HEK293 (cell line): Measurements from ENCODE around the gene DCHS2.

Experiments used
- CTCF ChIA-PET: fragments of 350-600 bp; formaldehyde crosslinking; extraction: SDS; loops from one replicate; lab custom pipeline; 2021; ENCODE audit warnings: antibody characterized with exemption; lab: Yijun Ruan, JAX
- POLR2A ChIA-PET: fragments of 300-600 bp; formaldehyde crosslinking; extraction: SDS; loops from one replicate; lab custom pipeline; 2020; ENCODE audit warnings: antibody characterized with exemption, inconsistent platforms; lab: Yijun Ruan, JAX
- H3K27ac ChIP-seq: fragments of 200-500 bp; sonication (Bioruptor generic); 2 replicates; pipeline ENCODE4 v1.5.1; 2014; ENCODE audit warnings: low read depth, low read length, control low read depth, inconsistent platforms; ENCODE audit errors: extremely low read depth
- H3K36me3 ChIP-seq, 2 experiments: fragments of 200-500 bp in 1 of 2; sonication (Bioruptor generic) in 1 of 2; 1 replicate in 1 of 2; 2 replicates in 1 of 2; pipeline ENCODE4 v1.5.1; 2014 to 2017; ENCODE audit warnings: inconsistent platforms in 2 of 2, low read length in 2 of 2; ENCODE audit not compliant: control insufficient read depth in 2 of 2, insufficient read depth in 1 of 2
- H3K4me1 ChIP-seq: fragments of 200-500 bp; sonication (Bioruptor generic); 2 replicates; pipeline ENCODE4 v1.5.1; 2014; ENCODE audit warnings: mild to moderate bottlenecking, low read length, inconsistent platforms; ENCODE audit not compliant: control insufficient read depth, insufficient read depth
- H3K4me3 ChIP-seq: 2 replicates; pipeline ENCODE4 v1.5.1; 2011; ENCODE audit warnings: low read depth, mild to moderate bottlenecking, control low read depth, low read length, moderate library complexity
- H3K9me3 ChIP-seq: fragments of 200-500 bp; sonication (Bioruptor generic); 2 replicates; pipeline ENCODE4 v1.5.1; 2014; ENCODE audit warnings: low read depth, low read length, inconsistent platforms; ENCODE audit not compliant: control insufficient read depth, insufficient read depth
- GLI4 ChIP-seq: fragments of 450-650 bp; formaldehyde crosslinking; IDR thresholded peaks from 2 replicates; pipeline ENCODE4 v1.5.1; 2016; ENCODE audit warnings: missing biosample characterization, missing genetic modification characterization
- IKZF3 ChIP-seq: fragments of 450-650 bp; IDR thresholded peaks from 2 replicates; pipeline ENCODE4 v1.5.0; 2018; ENCODE audit warnings: missing biosample characterization, mild to moderate bottlenecking, missing genetic modification characterization, moderate library complexity
- KLF10 ChIP-seq: fragments of 450-650 bp; IDR thresholded peaks from 2 replicates; pipeline ENCODE4 v1.5.1; 2018; ENCODE audit warnings: missing biosample characterization, mild to moderate bottlenecking, missing genetic modification characterization
- SCRT1 ChIP-seq: fragments of 450-650 bp; formaldehyde crosslinking; IDR thresholded peaks from 2 replicates; pipeline ENCODE4 v1.5.1; 2016; ENCODE audit warnings: missing biosample characterization, missing genetic modification characterization, borderline replicate concordance
- ZBTB26 ChIP-seq: fragments of 450-650 bp; formaldehyde crosslinking; optimal IDR thresholded peaks from 2 replicates; pipeline ENCODE3; 2016; ENCODE audit warnings: missing biosample characterization, mild to moderate bottlenecking, missing genetic modification characterization
- ZFP3 ChIP-seq: fragments of 450-650 bp; formaldehyde crosslinking; IDR thresholded peaks from 2 replicates; pipeline ENCODE4 v1.5.1; 2016; ENCODE audit warnings: low read depth, missing biosample characterization, missing genetic modification characterization
- ZNF10 ChIP-seq: fragments of 450-650 bp; formaldehyde crosslinking; IDR thresholded peaks from 2 replicates; pipeline ENCODE4 v1.5.1; 2017; ENCODE audit warnings: missing biosample characterization, missing genetic modification characterization
- ZNF292 ChIP-seq: fragments of 450-650 bp; formaldehyde crosslinking; IDR thresholded peaks from 2 replicates; pipeline ENCODE4 v1.5.1; 2016; ENCODE audit warnings: low read depth, missing biosample characterization, missing genetic modification characterization, borderline replicate concordance
- ZNF354C ChIP-seq: fragments of 450-650 bp; formaldehyde crosslinking; IDR thresholded peaks from 2 replicates; pipeline ENCODE4 v1.5.1; 2016; ENCODE audit warnings: missing biosample characterization, missing genetic modification characterization, low read depth, borderline replicate concordance
- ZNF366 ChIP-seq: fragments of 450-650 bp; formaldehyde crosslinking; conservative IDR thresholded peaks from 2 replicates; pipeline ENCODE4 v1.5.1; 2016; ENCODE audit warnings: missing biosample characterization, missing genetic modification characterization
- ZNF416 ChIP-seq: fragments of 450-650 bp; formaldehyde crosslinking; IDR thresholded peaks from 2 replicates; pipeline ENCODE4 v1.5.1; 2016; ENCODE audit warnings: missing biosample characterization, missing genetic modification characterization
- ZNF501 ChIP-seq: fragments of 450-650 bp; formaldehyde crosslinking; IDR thresholded peaks from 2 replicates; pipeline ENCODE4 v1.5.1; 2016; ENCODE audit warnings: missing biosample characterization, missing genetic modification characterization
- ZNF510 ChIP-seq: fragments of 450-650 bp; formaldehyde crosslinking; IDR thresholded peaks from 2 replicates; pipeline ENCODE4 v1.5.1; 2018; ENCODE audit warnings: mild to moderate bottlenecking, missing genetic modification characterization, missing biosample characterization; ENCODE audit not compliant: insufficient replicate concordance
- ZNF514 ChIP-seq: fragments of 450-650 bp; formaldehyde crosslinking; IDR thresholded peaks from 2 replicates; pipeline ENCODE4 v1.5.1; 2016; ENCODE audit warnings: missing biosample characterization, missing genetic modification characterization
- ZNF530 ChIP-seq: fragments of 450-650 bp; formaldehyde crosslinking; IDR thresholded peaks from 2 replicates; pipeline ENCODE4 v1.5.1; 2016; ENCODE audit warnings: low read depth, missing biosample characterization, missing genetic modification characterization
- ZNF624 ChIP-seq: fragments of 450-650 bp; formaldehyde crosslinking; IDR thresholded peaks from 2 replicates; pipeline ENCODE4 v1.5.1; 2017; ENCODE audit warnings: missing biosample characterization, missing genetic modification characterization
- ZNF776 ChIP-seq: fragments of 450-650 bp; formaldehyde crosslinking; IDR thresholded peaks from 2 replicates; pipeline ENCODE4 v1.5.0; 2017; ENCODE audit warnings: missing biosample characterization, missing genetic modification characterization, borderline replicate concordance
- ZNF785 ChIP-seq: fragments of 450-650 bp; formaldehyde crosslinking; IDR thresholded peaks from 2 replicates; pipeline ENCODE4 v1.5.1; 2016; ENCODE audit warnings: missing biosample characterization, missing genetic modification characterization
- ZSCAN5A ChIP-seq: fragments of 450-650 bp; formaldehyde crosslinking; IDR thresholded peaks from 2 replicates; pipeline ENCODE4 v1.5.1; 2016; ENCODE audit warnings: missing biosample characterization, missing genetic modification characterization

Gene DCHS2

GRCh38 chr4:154277172-154277571 is 214.4 kb downstream of the DCHS2 start:
- no peaks in the 10 kb centered on the region for H3K4me1 ChIP-seq
- no peak overlapping the region for H3K4me3 ChIP-seq
- H3K36me3 ChIP-seq = no peaks in the 10 kb centered on the region
- no peak overlapping the region for H3K27ac ChIP-seq
- POLR2A ChIA-PET = no interaction called here
- H3K9me3 ChIP-seq = no peaks in the 10 kb centered on the region
- TF ChIP-seq IKZF3 (tag by site-specific recombination) (no peak), KLF10 (tag by site-specific recombination) (no peak), ZNF776 (tag by site-specific recombination) (no peak), ZNF366 (tag by site-specific recombination) (no peak), ZSCAN5A (tag by site-specific recombination) (no peak), ZNF10 (tag by site-specific recombination) (no peak), ZNF501 (tag by site-specific recombination) (no peak), ZNF624 (tag by site-specific recombination) (no peak), ZNF514 (tag by site-specific recombination) (no peak), ZNF292 (tag by site-specific recombination) (no peak), ZBTB26 (tag by site-specific recombination) (no peak)
- CTCF ChIA-PET = no interaction called here

GRCh38 chr4:154276496-154276895 is 215.1 kb downstream of the DCHS2 start:
- no peaks in the 10 kb centered on the region for H3K4me1 ChIP-seq
- no peak for TF ChIP-seq ZFP3
- no peak for TF ChIP-seq GLI4 (tag by site-specific recombination)
- TF ChIP-seq ZNF785 (tag by site-specific recombination) = no peak
- no peak for TF ChIP-seq ZNF510 (tag by site-specific recombination)
- TF ChIP-seq ZNF530 = no peak
- TF ChIP-seq SCRT1 (tag by site-specific recombination) = no peak
- TF ChIP-seq, all 188 proteins: peak for 0
- Histone ChIP-seq H3K36me3 (no peaks in the 10 kb centered on the region), H3K4me3 (no peak overlapping the region), H3K9me3 (no peaks in the 10 kb centered on the region), H3K27ac (no peak overlapping the region)
- ChIA-PET CTCF (no interaction called here), POLR2A (no interaction called here)

- Histone ChIP-seq H3K9me3 (no peaks in the 10 kb centered on the region), H3K27ac (no peak overlapping the region), H3K4me1 (no peaks in the 10 kb centered on the region), H3K36me3 (no peaks in the 10 kb centered on the region), H3K4me3 (no peak overlapping the region)
- ChIA-PET POLR2A (no interaction called here), CTCF (interaction anchor here (0.7 to 1.0 kb wide), 2 partner anchors 76 to 97 kb away, joined by 3 to 4 read pairs; no protein-coding TSS in a partner anchor)
- TF ChIP-seq ZNF354C (no peak), ZNF416 (no peak)
These were observed 236.6 kb downstream of the DCHS2 start for GRCh38 chr4:154254999-154255398.
